OCI-LY7 (cell line): ENCODE measurements around the gene TRAF3. TPM values are rescaled to one million over a fixed set of nuclear protein-coding genes. Genes with fewer than 3 reads are reported as not detected.

ENCODE experiments used
- BruUV-seq: library from RNA; stranded (reverse); fragments of 400-500 nt; replicated peaks from 2 replicates; lab custom pipeline; 2021; lab: Mats Ljungman, UMichigan
- CTCF ChIA-PET: fragments of 300-600 bp; sonication (Branson Sonifier 250); formaldehyde crosslinking; loops from one replicate; lab custom pipeline; 2022; ENCODE audit warnings: antibody characterized with exemption; ENCODE audit not compliant: unreplicated experiment; lab: Charles Lee
- POLR2A ChIA-PET: fragments of 300-600 bp; sonication (Branson Sonifier 250); formaldehyde crosslinking; loops from one replicate; lab custom pipeline; 2022; ENCODE audit warnings: antibody characterized with exemption; lab: Charles Lee
- DNase-seq: peaks from one replicate; pipeline ENCODE4 v3.0.0-alpha.2; 2015; ENCODE audit warnings: low spot score
- H2AFZ ChIP-seq: fragments of 200-600 bp; sonication (generic), shearing (Covaris generic); 2 replicates; pipeline ENCODE4 v1.6.1; 2014; ENCODE audit warnings: mild to moderate bottlenecking, antibody characterized with exemption, low read length, moderate library complexity
- H3K27ac ChIP-seq: fragments of 200-600 bp; sonication (generic); 2 replicates; pipeline ENCODE4 v1.5.1; 2014; ENCODE audit warnings: mixed run types, low read depth, mild to moderate bottlenecking, moderate library complexity, low read length, inconsistent platforms; ENCODE audit not compliant: poor library complexity, severe bottlenecking
- H3K36me3 ChIP-seq: fragments of 200-600 bp; sonication (generic); 2 replicates; pipeline ENCODE4 v1.6.1; 2014; ENCODE audit warnings: mild to moderate bottlenecking, antibody characterized with exemption, low read length, moderate library complexity, mixed read lengths; ENCODE audit not compliant: insufficient read depth
- H3K4me1 ChIP-seq: fragments of 200-600 bp; sonication (generic); 2 replicates; pipeline ENCODE4 v1.5.1; 2014; ENCODE audit warnings: mild to moderate bottlenecking, low read length; ENCODE audit not compliant: insufficient read depth, poor library complexity, severe bottlenecking
- H3K4me2 ChIP-seq: fragments of 200-600 bp; sonication (generic); 2 replicates; pipeline ENCODE4 v1.6.1; 2014; ENCODE audit warnings: mild to moderate bottlenecking, low read length
- H3K4me3 ChIP-seq: fragments of 200-600 bp; sonication (generic); 2 replicates; pipeline ENCODE4 v1.5.1; 2014; ENCODE audit warnings: mild to moderate bottlenecking, low read depth, low read length; ENCODE audit not compliant: poor library complexity, severe bottlenecking
- H3K79me2 ChIP-seq: fragments of 200-600 bp; sonication (generic); 2 replicates; pipeline ENCODE4 v1.6.1; 2016; ENCODE audit warnings: low read depth, mild to moderate bottlenecking, low read length, moderate library complexity, mixed read lengths; ENCODE audit not compliant: insufficient read depth
- H3K9me2 ChIP-seq: fragments of 200-600 bp; sonication (generic); 2 replicates; pipeline ENCODE4 v1.6.1; 2016; ENCODE audit warnings: mild to moderate bottlenecking, low read length, mixed read lengths; ENCODE audit not compliant: insufficient read depth
- H3K9me3 ChIP-seq: fragments of 200-600 bp; sonication (generic); 2 replicates; pipeline ENCODE4 v1.6.1; 2014; ENCODE audit warnings: mild to moderate bottlenecking, mixed run types, low read length, mixed read lengths
- H4K20me1 ChIP-seq: fragments of 200-600 bp; sonication (generic); 2 replicates; pipeline ENCODE4 v1.6.1; 2014; ENCODE audit warnings: mild to moderate bottlenecking, antibody characterized with exemption, low read length, moderate library complexity, mixed read lengths; ENCODE audit not compliant: insufficient read depth
- CTCF ChIP-seq: fragments of 200-600 bp; sonication (generic); conservative IDR thresholded peaks from 2 replicates; pipeline ENCODE4 v1.5.1; 2014; ENCODE audit warnings: mild to moderate bottlenecking, antibody characterized with exemption, low read length, moderate library complexity, mixed read lengths
- EZH2phosphoT487 ChIP-seq: fragments of 200-600 bp; sonication (generic); IDR thresholded peaks from 2 replicates; pipeline ENCODE4 v1.6.1; 2018; ENCODE audit warnings: low read depth, borderline replicate concordance, mild to moderate bottlenecking, mixed run types, antibody characterized with exemption, low read length, moderate library complexity, mixed read lengths
- intact Hi-C: fragments of 100-400 bp; cut with micrococcal nuclease; formaldehyde crosslinking; loops from one replicate; pipeline ENCODE4 v1.10.0; 2022; ENCODE audit not compliant: unreplicated experiment
- total RNA-seq, 2 experiments: library from RNA; depleted of rRNA in 1 of 2; stranded (reverse); fragments of >200 nt in 1 of 2; shearing (Covaris generic) in 1 of 2; gene quantifications; 2 replicates each; pipeline ENCODE4 v1.2.3, GENCODE V29; 2014 to 2022

TRAF3 gene
- total RNA-seq, 2 experiments from 2014 or later: 0.82 to 2.9 TPM

- Histone ChIP-seq H3K4me1 (no peaks in the 10 kb centered on the region), H3K36me3 (no peaks in the 10 kb centered on the region), H3K27ac (no peak overlapping the region), H3K79me2 (no peaks in the 10 kb centered on the region), H3K9me3 (no peaks in the 10 kb centered on the region), H3K9me2 (no peaks in the 10 kb centered on the region), H2AFZ (no peak overlapping the region), H3K4me2 (no peak overlapping the region), H3K4me3 (no peak overlapping the region), H4K20me1 (no peaks in the 10 kb centered on the region)
- TF ChIP-seq CTCF (no peak), EZH2phosphoT487 (no peak)
- POLR2A ChIA-PET: no interaction called here
- intact Hi-C loops: no loop called here
- no TSS peak for BruUV-seq
- no peak for DNase-seq
- CTCF ChIA-PET: interaction anchor here (0.5 to 0.9 kb wide), 2 partner anchors 35 to 213 kb away, joined by 3 read pairs; no protein-coding TSS in a partner anchor
Observed at GRCh38 chr14:102737402-102738372, 39.6 kb upstream of the TRAF3 start.

- H3K79me2 ChIP-seq: no peaks in the 10 kb centered on the region
- POLR2A ChIA-PET: no interaction called here
- H3K9me2 ChIP-seq: no peaks in the 10 kb centered on the region
- H3K4me1 ChIP-seq: no peaks in the 10 kb centered on the region
- no peak overlapping the region for H3K4me2 ChIP-seq
- TF ChIP-seq EZH2phosphoT487: no peak
- no peaks in the 10 kb centered on the region for H4K20me1 ChIP-seq
- no peak for DNase-seq
- no peak overlapping the region for H3K27ac ChIP-seq
- CTCF ChIA-PET: interaction anchor here (0.9 kb wide), 1 partner anchor 34 kb away, joined by 3 read pairs; no protein-coding TSS in a partner anchor
- intact Hi-C loops: no loop called here
- no peak overlapping the region for H3K4me3 ChIP-seq
- no peaks in the 10 kb centered on the region for H3K36me3 ChIP-seq
- BruUV-seq: no TSS peak
- H3K9me3 ChIP-seq: no peaks in the 10 kb centered on the region
- no peak overlapping the region for H2AFZ ChIP-seq
Observed at GRCh38 chr14:102738373-102739189, 38.7 kb upstream of the TRAF3 start.

- BruUV-seq: no TSS peak
- H4K20me1 ChIP-seq: no peaks in the 10 kb centered on the region
- H3K4me1 ChIP-seq: no peaks in the 10 kb centered on the region
- H3K9me2 ChIP-seq: no peaks in the 10 kb centered on the region
- no peak overlapping the region for H3K4me3 ChIP-seq
- H3K4me2 ChIP-seq: no peak overlapping the region
- no peaks in the 10 kb centered on the region for H3K9me3 ChIP-seq
- no peaks in the 10 kb centered on the region for H3K79me2 ChIP-seq
- no peak overlapping the region for H3K27ac ChIP-seq
- H3K36me3 ChIP-seq: no peaks in the 10 kb centered on the region
- H2AFZ ChIP-seq: no peak overlapping the region
- DNase-seq: no peak
- intact Hi-C loops: no loop called here
- no peak for TF ChIP-seq EZH2phosphoT487
- no peak for TF ChIP-seq CTCF
- ChIA-PET CTCF (no interaction called here), POLR2A (no interaction called here)
Observed at GRCh38 chr14:102739190-102739469, 38.1 kb upstream of the TRAF3 start.
